GM12878 (cell line): Measurements from ENCODE around the gene PUS7L.

ENCODE experiments used
- EP300 ChIP-seq, 2 experiments: fragments of 150-350 bp in 1 of 2; IDR thresholded peaks; 2 replicates each; pipeline ENCODE4 v1.6.1; 2011 to 2012; ENCODE audit warnings: low read depth in 2 of 2, low read length in 2 of 2, borderline replicate concordance in 1 of 2, improper control_type of control experiment in 1 of 2, inconsistent platforms in 1 of 2; ENCODE audit not compliant: control insufficient read depth in 1 of 2
- HDAC2 ChIP-seq: fragments of 200-600 bp; sonication (generic); IDR thresholded peaks from 2 replicates; pipeline ENCODE4 v1.6.1; 2017
- MAX ChIP-seq: IDR thresholded peaks from 2 replicates; pipeline ENCODE4 v1.6.1; 2012; ENCODE audit warnings: low read depth, low read length, improper control_type of control experiment
- NFIC ChIP-seq: IDR thresholded peaks from 2 replicates; pipeline ENCODE4 v1.6.1; 2012; ENCODE audit warnings: low read depth, mild to moderate bottlenecking, inconsistent platforms, low read length, moderate library complexity
- POLR2A ChIP-seq: IDR thresholded peaks from 2 replicates; pipeline ENCODE4 v1.6.1; 2011; ENCODE audit warnings: low read depth, mild to moderate bottlenecking, low read length
- RELA ChIP-seq: fragments of 450-650 bp; IDR thresholded peaks from 2 replicates; pipeline ENCODE4 v1.8.0; 2014; ENCODE audit warnings: borderline replicate concordance; ENCODE audit not compliant: partially characterized antibody
- SMAD1 ChIP-seq: fragments of 450-650 bp; IDR thresholded peaks from 2 replicates; pipeline ENCODE4 v1.6.1; 2018; ENCODE audit warnings: mild to moderate bottlenecking, low read depth; ENCODE audit not compliant: partially characterized antibody
- TF ChIP-seq, protein P1 (sequence below), 3 experiments: IDR thresholded peaks in 2 of 3; conservative IDR thresholded peaks in 1 of 3; 2 replicates each; pipeline ENCODE4 v1.5.1; 2011; ENCODE audit warnings: low read depth in 3 of 3, low read length in 3 of 3, mild to moderate bottlenecking in 3 of 3, control low read depth in 2 of 3, moderate library complexity in 2 of 3, inconsistent platforms in 1 of 3, mixed read lengths in 1 of 3; ENCODE audit not compliant: control insufficient read depth in 2 of 3, insufficient read depth in 1 of 3; ENCODE audit errors: extremely low read depth in 1 of 3

DNA sequence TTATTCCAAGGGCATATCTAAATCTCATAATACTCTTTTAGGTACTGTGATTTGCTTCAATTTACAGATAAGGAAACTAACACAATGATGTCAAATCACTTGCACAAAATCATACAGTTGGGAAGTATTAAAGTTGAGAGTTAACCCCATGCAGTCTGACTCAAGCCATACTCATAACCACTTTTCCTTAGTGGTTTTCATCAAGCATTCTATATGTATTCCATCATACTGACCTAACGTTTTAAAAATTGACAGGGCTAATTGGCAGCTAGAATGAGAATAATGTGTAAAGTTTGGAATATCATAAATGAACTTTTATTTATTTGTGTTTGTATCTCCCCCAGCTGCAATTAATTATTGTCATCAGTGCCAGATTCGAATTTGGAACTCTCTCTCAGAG lies 20.9 kb downstream of the PUS7L start:
- TF ChIP-seq POLR2A (no peak), MAX (no peak), NFIC (no peak), SMAD1 (no peak), EP300 (IDR thresholded peaks at IDR 0.05; ENCODE audit: borderline replicate concordance in 1 of 2, control insufficient read depth in 1 of 2, low read depth in 2 of 2, low read length in 2 of 2) (no peak), RELA (no peak), HDAC2 (no peak)
- TF ChIP-seq, protein P1, sequence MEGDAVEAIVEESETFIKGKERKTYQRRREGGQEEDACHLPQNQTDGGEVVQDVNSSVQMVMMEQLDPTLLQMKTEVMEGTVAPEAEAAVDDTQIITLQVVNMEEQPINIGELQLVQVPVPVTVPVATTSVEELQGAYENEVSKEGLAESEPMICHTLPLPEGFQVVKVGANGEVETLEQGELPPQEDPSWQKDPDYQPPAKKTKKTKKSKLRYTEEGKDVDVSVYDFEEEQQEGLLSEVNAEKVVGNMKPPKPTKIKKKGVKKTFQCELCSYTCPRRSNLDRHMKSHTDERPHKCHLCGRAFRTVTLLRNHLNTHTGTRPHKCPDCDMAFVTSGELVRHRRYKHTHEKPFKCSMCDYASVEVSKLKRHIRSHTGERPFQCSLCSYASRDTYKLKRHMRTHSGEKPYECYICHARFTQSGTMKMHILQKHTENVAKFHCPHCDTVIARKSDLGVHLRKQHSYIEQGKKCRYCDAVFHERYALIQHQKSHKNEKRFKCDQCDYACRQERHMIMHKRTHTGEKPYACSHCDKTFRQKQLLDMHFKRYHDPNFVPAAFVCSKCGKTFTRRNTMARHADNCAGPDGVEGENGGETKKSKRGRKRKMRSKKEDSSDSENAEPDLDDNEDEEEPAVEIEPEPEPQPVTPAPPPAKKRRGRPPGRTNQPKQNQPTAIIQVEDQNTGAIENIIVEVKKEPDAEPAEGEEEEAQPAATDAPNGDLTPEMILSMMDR (IDR thresholded peaks at IDR 0.05 in 2 of 3, conservative IDR thresholded peaks at IDR 0.05 in 1 of 3; ENCODE audit: control insufficient read depth in 2 of 3, extremely low read depth in 1 of 3, insufficient read depth in 1 of 3, low read depth in 3 of 3, low read length in 3 of 3): no peak
